Measurements from ENCODE around the gene MDP1.

DNA sequence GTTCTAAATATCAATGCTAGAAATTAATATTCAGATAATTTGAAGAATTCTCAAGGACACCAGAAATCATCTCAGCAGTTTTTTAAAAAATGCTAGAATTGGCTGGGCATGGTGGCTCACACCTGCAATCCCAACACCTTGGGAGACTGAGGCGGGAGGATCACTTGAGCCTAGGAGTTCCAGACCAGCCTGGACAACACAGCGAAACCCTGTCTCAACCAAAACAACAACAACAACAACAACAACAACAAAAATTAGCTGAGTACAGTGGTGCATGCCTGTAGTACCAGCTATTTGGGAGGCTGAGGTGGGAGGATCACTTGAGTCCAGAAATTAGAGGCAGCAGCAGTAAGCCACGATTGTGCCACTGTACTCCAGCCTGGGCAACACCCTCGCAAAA, 3.2 kb upstream of the MDP1 start:
- no peak for TF ChIP-seq CTCF (IDR thresholded peaks at IDR 0.05)
- TF ChIP-seq POLR2A (IDR thresholded peaks at IDR 0.05) = no peak

All from uterus (tissue), 2 donors.